ENCODE data around the gene XYLT1. TPM values are rescaled to one million over a fixed set of nuclear protein-coding genes. Genes with fewer than 3 reads are reported as not detected.

XYLT1 gene
- total RNA-seq, 1 experiment from 2014 or later = 14.5 TPM

DNA sequence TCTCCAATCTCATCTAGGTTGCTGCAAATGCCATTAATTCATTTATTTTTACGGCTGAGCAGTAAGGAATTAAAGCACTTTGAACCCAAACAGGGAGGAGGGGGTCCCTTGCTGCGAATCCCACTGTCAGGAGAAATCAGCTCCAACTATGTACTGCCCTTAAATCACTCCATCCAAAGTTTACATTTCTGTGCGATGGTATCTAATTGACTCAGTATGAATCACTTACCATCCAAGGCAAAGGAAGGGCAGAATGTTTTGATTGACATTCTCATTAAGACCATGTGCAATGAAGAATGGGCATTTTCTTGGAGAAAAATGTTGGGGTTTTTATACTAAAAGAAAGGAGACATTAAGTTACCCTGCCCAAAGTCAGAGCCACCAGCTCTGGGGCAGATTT, 47.7 kb upstream of the XYLT1 start:
- H4K8ac ChIP-seq (replicated peaks; ENCODE audit: insufficient read length, low read depth, low read length) = no peak overlapping the region
- no peaks in the 10 kb centered on the region for H3K27me3 ChIP-seq (ENCODE audit: insufficient read depth, low read length)
- Mint-ChIP-seq H3K36me3 (ENCODE audit: insufficient read depth in 1 of 3, low read depth in 3 of 3) (peaks cover 0 to 7% (median 0%) of the 10 kb centered on the region in 3 experiments; a peak in 1 of 7 replicates), H3K4me3 (no peak overlapping the region), H3K27me3 (ENCODE audit: low read depth) (peaks cover 15% of the 10 kb centered on the region), H3K4me1 (0 out of 4 replicates have a peak, but pooled peaks cover 0 to 4% of the 10 kb centered on the region in 2 experiments), H3K27ac (no peak overlapping the region), H3K9me3 (peaks cover 4 to 6% of the 10 kb centered on the region in 2 experiments; a peak in 2 of 5 replicates)
- H4K5ac ChIP-seq (ENCODE audit: insufficient read length, low read depth, low read length) = no peak overlapping the region
- H3K4ac ChIP-seq (ENCODE audit: low read depth, low read length) = no peak overlapping the region
- no CpG with 5 or more reads among the region's 3 CpGs for WGBS (ENCODE audit: extremely low coverage, insufficient read length, low lambda C conversion rate)
- H3T11ph ChIP-seq (ENCODE audit: low read length) = no peak overlapping the region
- no peak overlapping the region for H2AK5ac ChIP-seq (ENCODE audit: insufficient read length, low read length)
- no peaks in the 10 kb centered on the region for H3K79me1 ChIP-seq (ENCODE audit: insufficient read depth, low read depth, low read length, poor library complexity, severe bottlenecking)
- no peak overlapping the region for H3K9ac ChIP-seq (ENCODE audit: extremely low read depth, insufficient read length, low read length)
- no peak overlapping the region for H2BK120ac ChIP-seq (ENCODE audit: low read depth, low read length, poor library complexity, severe bottlenecking)
- no peak for DNase-seq
- TF ChIP-seq CTCF (conservative IDR thresholded peaks at IDR 0.05) = no peak
- no peaks in the 10 kb centered on the region for H3K9me3 ChIP-seq (ENCODE audit: control insufficient read depth, low read depth, low read length)
- no peak overlapping the region for H3K14ac ChIP-seq (ENCODE audit: insufficient read depth, low read length)
- no peaks in the 10 kb centered on the region for H3K4me1 ChIP-seq (ENCODE audit: insufficient read depth, low read length)
- H3K27ac ChIP-seq (ENCODE audit: insufficient read length, low read depth, low read length) = no peak overlapping the region
- no peak overlapping the region for H3K4me2 ChIP-seq (ENCODE audit: insufficient read depth, insufficient read length, low read length)
- H2BK15ac ChIP-seq (ENCODE audit: low read depth, low read length) = no peak overlapping the region
- H3K18ac ChIP-seq (ENCODE audit: insufficient read length, low read depth, low read length) = no peak overlapping the region
- H3K23ac ChIP-seq (ENCODE audit: insufficient read length, low read depth, low read length) = no peak overlapping the region
- no peaks in the 10 kb centered on the region for H4K20me1 ChIP-seq (ENCODE audit: control insufficient read depth, insufficient read depth, insufficient read length)
- H2AFZ ChIP-seq (ENCODE audit: low read length) = no peak overlapping the region
- H3K79me2 ChIP-seq (ENCODE audit: insufficient read depth, low read length) = no peaks in the 10 kb centered on the region
- no peak overlapping the region for H2BK20ac ChIP-seq (ENCODE audit: low read depth, low read length, poor library complexity, severe bottlenecking)
- H2BK12ac ChIP-seq (ENCODE audit: insufficient read length, low read depth, low read length) = no peak overlapping the region
- no peaks in the 10 kb centered on the region for H3K23me2 ChIP-seq (ENCODE audit: insufficient read length, low read depth, low read length, poor library complexity, severe bottlenecking)
- no peak overlapping the region for H2BK5ac ChIP-seq (ENCODE audit: insufficient read length, low read length)
- H4K91ac ChIP-seq (ENCODE audit: insufficient read length, low read depth, low read length) = no peak overlapping the region
- H3K56ac ChIP-seq (ENCODE audit: insufficient read length, low read depth, low read length) = no peak overlapping the region

All from H9 (cell line).